ENCODE results near the gene IRF2BP2.

IRF2BP2 gene

GRCh38 chr1:234617986-234618736, 8.2 kb upstream of the IRF2BP2 start:
- no peak for TF ChIP-seq CTCF (IDR thresholded peaks at IDR 0.05; ENCODE audit: extremely low read depth, missing control alignments)
- no peak for DNase-seq (ENCODE audit: low spot score)

GRCh38 chr1:234617131-234617985, 7.4 kb upstream of the IRF2BP2 start:
- no peak for TF ChIP-seq CTCF (IDR thresholded peaks at IDR 0.05; ENCODE audit: extremely low read depth, missing control alignments)
- DNase-seq (ENCODE audit: low spot score): no peak

- DNase-seq (ENCODE audit: low spot score): no peak
- TF ChIP-seq CTCF (IDR thresholded peaks at IDR 0.05; ENCODE audit: extremely low read depth, missing control alignments): no peak
Observed at GRCh38 chr1:234616644-234617043, 6.7 kb upstream of the IRF2BP2 start.

- no peak for TF ChIP-seq CTCF (IDR thresholded peaks at IDR 0.05; ENCODE audit: extremely low read depth, missing control alignments)
- no peak for DNase-seq (ENCODE audit: low spot score)
Observed at GRCh38 chr1:234614081-234614489, 4.1 kb upstream of the IRF2BP2 start.

- DNase-seq (ENCODE audit: low spot score): no peak
- no peak for TF ChIP-seq CTCF (IDR thresholded peaks at IDR 0.05; ENCODE audit: extremely low read depth, missing control alignments)
Observed at GRCh38 chr1:234613128-234613875, 3.3 kb upstream of the IRF2BP2 start.

GRCh38 chr1:234612352-234613127, 2.6 kb upstream of the IRF2BP2 start:
- peak; percentile 79 for DNase-seq (ENCODE audit: low spot score)

More at GRCh38 chr1:234612352-234613127, 2.6 kb upstream of the IRF2BP2 start:
- TF ChIP-seq CTCF (IDR thresholded peaks at IDR 0.05; ENCODE audit: extremely low read depth, missing control alignments): no peak
